ENCODE data around the gene SERINC3.

DNA sequence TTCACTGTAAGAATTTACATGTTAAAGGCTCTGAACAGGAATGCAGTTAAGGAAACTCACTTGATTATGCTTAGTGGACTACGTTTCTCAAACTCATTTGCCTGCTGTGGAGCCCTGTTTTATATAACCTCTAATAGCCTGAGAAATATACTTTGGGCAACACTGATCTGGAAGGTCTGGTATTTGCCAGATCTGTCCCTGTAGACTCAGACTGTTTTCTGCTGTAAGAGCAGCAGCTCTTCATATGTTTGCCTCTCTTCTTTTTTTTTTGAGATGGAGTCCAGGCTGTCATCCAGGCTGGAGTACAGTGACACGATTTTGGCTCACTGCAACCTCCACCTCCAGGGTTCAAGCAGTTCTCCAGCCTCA, 36.1 kb downstream of the SERINC3 start:
- TF ChIP-seq POLR2A (IDR thresholded peaks at IDR 0.05) = no peak
- no peak for TF ChIP-seq CTCF (IDR thresholded peaks at IDR 0.05)

All from testis (tissue), 2 donors.